ENCODE results near the gene ARHGEF28. TPM values are rescaled to one million over a fixed set of nuclear protein-coding genes. Genes with fewer than 3 reads are reported as not detected.

Gene ARHGEF28
- total and polyA plus RNA-seq, 2 donors (not counting 1 experiment from before 2014, with no cell fraction given), result not detected

DNA sequence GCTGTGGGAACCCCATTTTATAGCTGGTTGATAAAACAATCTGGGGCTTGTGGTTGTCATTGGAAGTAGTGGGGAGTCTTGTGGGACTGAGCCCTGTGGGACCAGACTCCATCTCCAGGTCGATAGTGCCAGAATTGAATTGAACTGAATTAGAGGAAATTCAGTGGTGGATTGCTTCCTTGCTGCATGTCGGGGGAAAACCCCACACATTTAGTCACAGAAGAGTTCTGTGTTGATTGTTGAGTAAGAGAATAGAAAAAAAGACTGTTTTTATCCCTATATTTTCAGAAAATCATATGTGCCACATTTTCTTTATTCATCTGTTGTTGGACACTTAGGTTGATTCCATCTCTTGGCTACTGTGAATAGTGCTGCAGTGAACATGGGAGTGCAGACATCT lies 209.7 kb downstream of the ARHGEF28 start:
- DNase-seq (no peak), ATAC-seq (ENCODE audit: low read depth) (no peak)
- Mint-ChIP-seq H3K27ac (no peak overlapping the region), H3K4me1 (no peaks in the 10 kb centered on the region), H3K27me3 (peaks cover 14% of the 10 kb centered on the region), H3K9me3 (ENCODE audit: insufficient read depth) (no peaks in the 10 kb centered on the region), H3K4me3 (no peak overlapping the region)
- peaks cover 0 to 3% (median 0%) of the 10 kb centered on the region in 4 experiments for H3K27me3 ChIP-seq (replicated peaks in 1 of 4; ENCODE audit: control extremely low read depth in 1 of 4, control insufficient read depth in 3 of 4, insufficient read depth in 4 of 4, low read length in 3 of 4)
- H4K20me1 ChIP-seq (ENCODE audit: control insufficient read depth, insufficient read depth, low read length, poor library complexity, severe bottlenecking), result no peaks in the 10 kb centered on the region
- H3K4me2 ChIP-seq (replicated peaks; ENCODE audit: low read depth, low read length, poor library complexity, severe bottlenecking), result no peak overlapping the region
- intact Hi-C loops (cut with micrococcal nuclease), result no loop called here
- H3K36me3 ChIP-seq (replicated peaks in 1 of 2; ENCODE audit: control extremely low read depth in 1 of 2, control insufficient read depth in 1 of 2, extremely low read depth in 1 of 2, insufficient read depth in 2 of 2, low read length in 1 of 2), result no peaks in the 10 kb centered on the region
- H2AFZ ChIP-seq (ENCODE audit: insufficient read depth, low read depth, low read length, poor library complexity, severe bottlenecking), result no peak overlapping the region
- no peaks in the 10 kb centered on the region for H3K4me1 ChIP-seq (ENCODE audit: control insufficient read depth in 2 of 2, insufficient read depth in 2 of 2, low read length in 2 of 2)
- no peak overlapping the region for H3K9ac ChIP-seq (ENCODE audit: low read length)
- ChIA-PET CTCF (no interaction called here), POLR2A (no interaction called here)
- H3K79me2 ChIP-seq (ENCODE audit: control insufficient read depth, insufficient read depth, low read length), result no peaks in the 10 kb centered on the region
- no peak for TF ChIP-seq EZH2 (IDR thresholded peaks at IDR 0.05; ENCODE audit: borderline replicate concordance, insufficient read depth, low read depth, low read length, poor library complexity, severe bottlenecking)
- TF ChIP-seq, protein P1, sequence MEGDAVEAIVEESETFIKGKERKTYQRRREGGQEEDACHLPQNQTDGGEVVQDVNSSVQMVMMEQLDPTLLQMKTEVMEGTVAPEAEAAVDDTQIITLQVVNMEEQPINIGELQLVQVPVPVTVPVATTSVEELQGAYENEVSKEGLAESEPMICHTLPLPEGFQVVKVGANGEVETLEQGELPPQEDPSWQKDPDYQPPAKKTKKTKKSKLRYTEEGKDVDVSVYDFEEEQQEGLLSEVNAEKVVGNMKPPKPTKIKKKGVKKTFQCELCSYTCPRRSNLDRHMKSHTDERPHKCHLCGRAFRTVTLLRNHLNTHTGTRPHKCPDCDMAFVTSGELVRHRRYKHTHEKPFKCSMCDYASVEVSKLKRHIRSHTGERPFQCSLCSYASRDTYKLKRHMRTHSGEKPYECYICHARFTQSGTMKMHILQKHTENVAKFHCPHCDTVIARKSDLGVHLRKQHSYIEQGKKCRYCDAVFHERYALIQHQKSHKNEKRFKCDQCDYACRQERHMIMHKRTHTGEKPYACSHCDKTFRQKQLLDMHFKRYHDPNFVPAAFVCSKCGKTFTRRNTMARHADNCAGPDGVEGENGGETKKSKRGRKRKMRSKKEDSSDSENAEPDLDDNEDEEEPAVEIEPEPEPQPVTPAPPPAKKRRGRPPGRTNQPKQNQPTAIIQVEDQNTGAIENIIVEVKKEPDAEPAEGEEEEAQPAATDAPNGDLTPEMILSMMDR (IDR thresholded peaks at IDR 0.05), result no peak
- no peaks in the 10 kb centered on the region for H3K9me3 ChIP-seq (ENCODE audit: control extremely low read depth in 1 of 3, control insufficient read depth in 2 of 3, insufficient read depth in 1 of 3, low read length in 2 of 3)
- no CpG with 5 or more reads among the region's 2 CpGs for WGBS (ENCODE audit: insufficient coverage)
- H3K4me3 ChIP-seq (ENCODE audit: control extremely low read depth in 1 of 5, extremely low read depth in 1 of 5, insufficient read depth in 1 of 5, low read depth in 2 of 5, low read length in 4 of 5), result no peak overlapping the region
- no peak overlapping the region for H3K27ac ChIP-seq (ENCODE audit: low read length in 2 of 2)

DNA sequence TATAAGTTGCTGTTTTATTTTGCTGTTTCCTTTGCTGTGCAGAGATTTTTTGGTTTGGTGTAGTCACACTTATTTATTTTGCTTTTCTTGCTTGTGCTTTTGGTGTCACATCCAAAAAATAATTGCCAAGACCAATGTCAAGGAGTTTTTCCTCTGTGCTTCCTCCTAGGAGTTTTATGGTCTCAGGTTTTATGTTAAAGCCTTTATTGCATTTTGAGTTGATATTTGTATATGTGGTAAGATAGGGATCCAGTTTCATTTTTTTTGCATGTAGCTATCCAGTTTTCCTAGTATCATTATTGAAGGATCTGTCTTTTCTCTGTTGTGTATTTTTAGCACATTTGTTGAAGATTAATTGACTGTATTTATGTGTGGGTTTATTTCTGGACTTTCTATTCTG lies 210.6 kb downstream of the ARHGEF28 start:
- H3K4me3 Mint-ChIP-seq, result no peak overlapping the region
- Histone ChIP-seq H3K9ac (ENCODE audit: low read length) (no peak overlapping the region), H3K4me1 (ENCODE audit: control insufficient read depth in 2 of 2, insufficient read depth in 2 of 2, low read length in 2 of 2) (no peaks in the 10 kb centered on the region), H3K4me2 (replicated peaks; ENCODE audit: low read depth, low read length, poor library complexity, severe bottlenecking) (no peak overlapping the region), H3K27ac (ENCODE audit: low read length in 2 of 2) (no peak overlapping the region), H3K36me3 (replicated peaks in 1 of 2; ENCODE audit: control extremely low read depth in 1 of 2, control insufficient read depth in 1 of 2, extremely low read depth in 1 of 2, insufficient read depth in 2 of 2, low read length in 1 of 2) (no peaks in the 10 kb centered on the region), H4K20me1 (ENCODE audit: control insufficient read depth, insufficient read depth, low read length, poor library complexity, severe bottlenecking) (no peaks in the 10 kb centered on the region), H2AFZ (ENCODE audit: insufficient read depth, low read depth, low read length, poor library complexity, severe bottlenecking) (no peak overlapping the region), H3K9me3 (ENCODE audit: control extremely low read depth in 1 of 3, control insufficient read depth in 2 of 3, insufficient read depth in 1 of 3, low read length in 2 of 3) (no peaks in the 10 kb centered on the region), H3K27me3 (replicated peaks in 1 of 4; ENCODE audit: control extremely low read depth in 1 of 4, control insufficient read depth in 3 of 4, insufficient read depth in 4 of 4, low read length in 3 of 4) (peaks cover 0 to 3% (median 0%) of the 10 kb centered on the region in 4 experiments), H3K4me3 (ENCODE audit: control extremely low read depth in 1 of 5, extremely low read depth in 1 of 5, insufficient read depth in 1 of 5, low read depth in 2 of 5, low read length in 4 of 5) (no peak overlapping the region), H3K79me2 (ENCODE audit: control insufficient read depth, insufficient read depth, low read length) (no peaks in the 10 kb centered on the region)
- POLR2A ChIA-PET, result no interaction called here
- no peaks in the 10 kb centered on the region for H3K9me3 Mint-ChIP-seq (ENCODE audit: insufficient read depth)
- TF ChIP-seq, protein P1 (IDR thresholded peaks at IDR 0.05), result no peak
- no peaks in the 10 kb centered on the region for H3K4me1 Mint-ChIP-seq
- ATAC-seq (ENCODE audit: low read depth) (no peak), DNase-seq (no peak)
- intact Hi-C loops (cut with micrococcal nuclease), result no loop called here
- CTCF ChIA-PET, result no interaction called here
- no peak overlapping the region for H3K27ac Mint-ChIP-seq
- H3K27me3 Mint-ChIP-seq, result peaks cover 14% of the 10 kb centered on the region

Data from B cell (primary cell).